ENCODE data around the gene B4GALT4. TPM values are rescaled to one million over a fixed set of nuclear protein-coding genes. Genes with fewer than 3 reads are reported as not detected.

B4GALT4 gene
- total RNA-seq, 1 experiment from 2014 or later = 25.8 TPM

- H3K4me1 ChIP-seq (replicated peaks) = no peaks in the 10 kb centered on the region
- no peak for DNase-seq (ENCODE audit: low read depth in 1 of 2, low spot score in 2 of 2)
- H3K9me3 ChIP-seq (replicated peaks) = no peaks in the 10 kb centered on the region
- no peaks in the 10 kb centered on the region for H3K27me3 ChIP-seq (replicated peaks)
- H3K36me3 ChIP-seq = peaks cover 8% of the 10 kb centered on the region; the same call in 1 of the 2 replicates
- H3K27ac ChIP-seq = no peak overlapping the region
- H3K4me3 ChIP-seq = no peak overlapping the region
Measured at GRCh38 chr3:119205685-119206084, 35.0 kb downstream of the B4GALT4 start.

DNA sequence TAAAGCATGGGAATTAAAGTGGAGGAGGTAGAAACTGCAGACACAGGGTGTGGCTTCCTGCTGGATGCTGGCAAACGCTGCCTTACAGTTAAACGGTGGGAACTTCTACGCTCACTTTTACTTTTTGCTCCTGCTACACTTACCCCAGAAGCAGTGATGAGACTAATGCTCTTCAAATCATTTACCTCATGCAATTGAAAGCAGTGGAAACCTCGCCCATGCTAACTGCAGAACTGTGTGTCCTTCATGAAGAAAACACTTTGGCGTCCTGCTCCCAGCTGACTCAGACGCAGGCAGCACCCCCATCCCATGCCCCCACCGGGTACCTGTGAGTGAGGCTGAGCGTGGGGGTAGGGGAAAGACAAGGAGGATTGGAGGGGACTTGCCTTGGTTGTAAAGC, 35.5 kb downstream of the B4GALT4 start:
- Histone ChIP-seq H3K27me3 (replicated peaks) (no peaks in the 10 kb centered on the region), H3K4me3 (no peak overlapping the region), H3K9me3 (replicated peaks) (no peaks in the 10 kb centered on the region), H3K27ac (no peak overlapping the region), H3K4me1 (replicated peaks) (no peaks in the 10 kb centered on the region), H3K36me3 (0 out of 2 replicates have a peak, but pooled peaks cover 4% of the 10 kb centered on the region)
- no peak for DNase-seq (ENCODE audit: low read depth in 1 of 2, low spot score in 2 of 2)

- no peak overlapping the region for H3K27ac ChIP-seq
Measured at GRCh38 chr3:119195911-119196310, 44.8 kb downstream of the B4GALT4 start.

DNA sequence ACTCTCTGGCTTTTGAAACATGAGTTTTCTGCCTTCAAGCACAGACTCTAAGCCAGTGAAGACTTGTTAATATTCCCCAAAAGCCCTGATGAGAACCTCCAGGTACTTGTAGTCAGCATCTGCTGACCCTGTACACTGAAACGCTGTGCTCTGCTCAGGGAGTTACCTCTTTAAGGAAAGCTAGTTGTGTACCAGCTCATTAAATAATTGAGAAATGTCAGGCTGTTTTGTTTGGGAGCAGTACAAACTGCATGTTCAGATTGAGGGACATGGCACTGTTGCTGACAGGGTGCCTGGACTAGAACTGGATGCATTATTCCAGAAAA, 45.6 kb downstream of the B4GALT4 start:
- H3K9me3 ChIP-seq (replicated peaks) = no peaks in the 10 kb centered on the region
- H3K4me3 ChIP-seq = no peak overlapping the region
- H3K4me1 ChIP-seq (replicated peaks) = peaks cover 23% of the 10 kb centered on the region
- no peaks in the 10 kb centered on the region; the same call in 1 of the 2 replicates for H3K27me3 ChIP-seq (replicated peaks)
- no peaks in the 10 kb centered on the region for H3K36me3 ChIP-seq
- peak overlapping the region; percentile 59 for H3K27ac ChIP-seq
- DNase-seq (ENCODE audit: low read depth in 1 of 2, low spot score in 2 of 2) = no peak

More at GRCh38 chr3:119195911-119196310, 44.8 kb downstream of the B4GALT4 start:
- H3K36me3 ChIP-seq = no peaks in the 10 kb centered on the region
- H3K27me3 ChIP-seq (replicated peaks) = no peaks in the 10 kb centered on the region; the same call in 1 of the 2 replicates
- H3K4me3 ChIP-seq = no peak overlapping the region
- H3K9me3 ChIP-seq (replicated peaks) = no peaks in the 10 kb centered on the region
- peaks cover 23% of the 10 kb centered on the region for H3K4me1 ChIP-seq (replicated peaks)
- DNase-seq (ENCODE audit: low read depth in 1 of 2, low spot score in 2 of 2) = no peak

GRCh38 chr3:119194237-119195150, 46.2 kb downstream of the B4GALT4 start:
- H3K4me1 ChIP-seq (replicated peaks) = peaks cover 23% of the 10 kb centered on the region
- peak in 1 of 2 experiments; percentile 55 for DNase-seq (ENCODE audit: low read depth in 1 of 2, low spot score in 2 of 2)
- no peaks in the 10 kb centered on the region for H3K36me3 ChIP-seq
- peak overlapping the region; percentile 59 for H3K27ac ChIP-seq
- H3K27me3 ChIP-seq (replicated peaks) = no peaks in the 10 kb centered on the region; the same call in 1 of the 2 replicates
- H3K9me3 ChIP-seq (replicated peaks) = no peaks in the 10 kb centered on the region
- no peak overlapping the region for H3K4me3 ChIP-seq

DNA sequence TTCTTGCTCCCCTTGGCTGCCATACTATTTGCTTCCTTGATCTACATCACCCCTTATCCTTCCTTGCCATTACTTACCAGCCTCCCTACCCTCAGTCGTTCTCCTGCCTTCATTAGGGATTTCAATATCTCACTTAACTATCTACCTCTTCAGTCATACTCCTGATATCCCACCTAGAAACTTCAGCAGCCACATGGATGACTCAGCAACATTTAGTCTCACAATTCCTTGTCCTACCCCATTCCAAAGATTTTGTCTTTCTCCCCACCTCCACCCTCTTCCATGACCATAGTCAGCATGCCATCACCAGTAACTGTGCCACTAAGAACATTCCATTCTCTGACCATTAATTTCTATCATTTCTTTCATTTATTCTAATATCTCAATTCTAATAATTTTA, 48.9 kb downstream of the B4GALT4 start:
- no peak for DNase-seq (ENCODE audit: low read depth in 1 of 2, low spot score in 2 of 2)
- no peaks in the 10 kb centered on the region for H3K36me3 ChIP-seq
- H3K4me3 ChIP-seq = no peak overlapping the region
- H3K27me3 ChIP-seq (replicated peaks) = no peaks in the 10 kb centered on the region; the same call in 1 of the 2 replicates
- H3K27ac ChIP-seq = no peak overlapping the region
- H3K9me3 ChIP-seq (replicated peaks) = no peaks in the 10 kb centered on the region
- peaks cover 33% of the 10 kb centered on the region for H3K4me1 ChIP-seq (replicated peaks)

GRCh38 chr3:119187266-119187665, 53.4 kb downstream of the B4GALT4 start:
- Histone ChIP-seq H3K27ac (no peak overlapping the region), H3K4me1 (replicated peaks) (peaks cover 28% of the 10 kb centered on the region), H3K27me3 (replicated peaks) (no peaks in the 10 kb centered on the region), H3K36me3 (no peaks in the 10 kb centered on the region), H3K4me3 (no peak overlapping the region), H3K9me3 (replicated peaks) (no peaks in the 10 kb centered on the region)
- DNase-seq (ENCODE audit: low read depth in 1 of 2, low spot score in 2 of 2) = no peak

DNA sequence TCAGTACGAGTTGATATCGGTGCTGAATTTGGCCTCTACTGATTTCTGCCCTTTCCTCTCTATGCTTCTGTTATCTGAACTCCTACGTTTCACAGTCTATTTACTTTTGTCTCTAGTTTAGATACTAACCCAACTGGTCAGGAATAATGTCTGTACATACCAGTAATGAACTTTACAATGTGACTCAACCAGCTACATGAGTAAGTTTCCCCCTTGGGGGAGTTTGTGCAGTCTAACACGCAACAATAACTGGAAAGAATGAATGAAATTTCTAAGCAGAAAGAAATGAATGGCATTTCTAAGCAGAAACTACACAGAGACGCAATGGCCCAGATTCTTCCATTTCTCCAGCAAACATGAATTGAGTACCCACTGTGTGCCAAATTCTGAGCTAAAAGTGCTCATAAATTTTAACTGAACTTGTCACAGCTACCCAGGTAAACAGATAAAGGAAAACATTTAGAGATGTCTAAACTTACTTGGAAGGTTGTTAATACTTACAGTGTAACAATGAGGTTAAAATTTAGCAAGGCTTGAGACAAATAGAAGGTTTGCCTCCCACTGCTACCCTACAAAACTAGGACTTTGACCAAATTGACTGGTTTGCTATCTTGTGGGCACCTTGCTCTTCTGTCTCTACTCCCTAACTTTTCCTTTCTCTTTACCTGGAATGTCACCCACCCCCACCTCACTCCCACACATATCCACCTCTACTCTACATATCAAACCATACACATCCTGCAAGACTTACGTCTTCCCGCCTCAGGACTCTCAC, 55.7 kb downstream of the B4GALT4 start:
- peak in 1 of 2 experiments; percentile 56 for DNase-seq (ENCODE audit: low read depth in 1 of 2, low spot score in 2 of 2)
- H3K27ac ChIP-seq = peak overlapping the region; percentile 53

GRCh38 chr3:119184111-119184510, 56.6 kb downstream of the B4GALT4 start:
- peak overlapping the region; percentile 53; the same call in 1 of the 2 replicates for H3K27ac ChIP-seq
- no peak for DNase-seq (ENCODE audit: low read depth in 1 of 2, low spot score in 2 of 2)
- H3K9me3 ChIP-seq (replicated peaks) = no peaks in the 10 kb centered on the region

More for the DNA sequence above, 55.7 kb downstream of the B4GALT4 start:
- Histone ChIP-seq H3K4me1 (replicated peaks) (peaks cover 37% of the 10 kb centered on the region), H3K27me3 (replicated peaks) (no peaks in the 10 kb centered on the region), H3K36me3 (no peaks in the 10 kb centered on the region), H3K4me3 (no peak overlapping the region), H3K9me3 (replicated peaks) (no peaks in the 10 kb centered on the region)

DNA sequence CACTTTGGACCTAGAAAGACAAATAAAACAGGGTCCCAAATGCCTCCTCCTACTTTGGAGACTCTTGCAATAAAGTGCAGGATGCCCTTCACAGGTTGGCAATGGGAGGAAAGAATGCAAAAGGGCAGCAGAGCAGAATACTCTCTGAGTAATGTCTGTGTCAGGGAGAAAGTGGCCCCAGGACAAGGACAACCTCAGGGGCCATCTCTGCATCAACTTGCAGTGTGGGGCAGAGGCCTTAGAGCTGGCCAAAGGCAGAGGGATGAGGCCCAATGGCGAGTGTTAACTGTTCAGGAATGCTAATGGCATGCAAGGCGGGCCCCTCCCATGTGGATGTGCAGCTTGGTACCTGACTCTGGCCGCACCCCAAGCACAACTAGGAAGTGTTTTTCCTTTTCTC, 58.9 kb downstream of the B4GALT4 start:
- Histone ChIP-seq H3K27me3 (replicated peaks) (no peaks in the 10 kb centered on the region), H3K27ac (0 out of 2 replicates have a peak overlapping the region, but pooled peaks have one; percentile 21), H3K4me1 (replicated peaks) (peaks cover 30% of the 10 kb centered on the region), H3K36me3 (no peaks in the 10 kb centered on the region), H3K9me3 (replicated peaks) (no peaks in the 10 kb centered on the region), H3K4me3 (no peak overlapping the region)
- DNase-seq (ENCODE audit: low read depth in 1 of 2, low spot score in 2 of 2) = peak in 1 of 2 experiments; percentile 49

More at GRCh38 chr3:119184111-119184510, 56.6 kb downstream of the B4GALT4 start:
- Histone ChIP-seq H3K4me3 (no peak overlapping the region), H3K36me3 (no peaks in the 10 kb centered on the region), H3K4me1 (replicated peaks) (peaks cover 37% of the 10 kb centered on the region), H3K27me3 (replicated peaks) (no peaks in the 10 kb centered on the region)

- Histone ChIP-seq H3K4me1 (replicated peaks) (peaks cover 18% of the 10 kb centered on the region), H3K4me3 (no peak overlapping the region), H3K27ac (no peak overlapping the region), H3K36me3 (no peaks in the 10 kb centered on the region), H3K27me3 (replicated peaks) (no peaks in the 10 kb centered on the region), H3K9me3 (replicated peaks) (no peaks in the 10 kb centered on the region)
- no peak for DNase-seq (ENCODE audit: low read depth in 1 of 2, low spot score in 2 of 2)
Measured at GRCh38 chr3:119177321-119177720, 63.4 kb downstream of the B4GALT4 start.

- no peak overlapping the region for H3K4me3 ChIP-seq
- DNase-seq (ENCODE audit: low read depth in 1 of 2, low spot score in 2 of 2) = no peak
- 0 out of 2 replicates have a peak overlapping the region, but pooled peaks have one; percentile 1 for H3K27ac ChIP-seq
Measured at GRCh38 chr3:119176778-119177177, 63.9 kb downstream of the B4GALT4 start.

GRCh38 chr3:119175872-119176756, 64.6 kb downstream of the B4GALT4 start:
- 0 out of 2 replicates have a peak overlapping the region, but pooled peaks have one; percentile 1 for H3K27ac ChIP-seq

More at GRCh38 chr3:119176778-119177177, 63.9 kb downstream of the B4GALT4 start:
- Histone ChIP-seq H3K4me1 (replicated peaks) (peaks cover 13% of the 10 kb centered on the region), H3K9me3 (replicated peaks) (no peaks in the 10 kb centered on the region), H3K36me3 (no peaks in the 10 kb centered on the region), H3K27me3 (replicated peaks) (no peaks in the 10 kb centered on the region)

More at GRCh38 chr3:119175872-119176756, 64.6 kb downstream of the B4GALT4 start:
- Histone ChIP-seq H3K36me3 (no peaks in the 10 kb centered on the region), H3K4me1 (replicated peaks) (peaks cover 8% of the 10 kb centered on the region; the same call in 1 of the 2 replicates), H3K9me3 (replicated peaks) (no peaks in the 10 kb centered on the region), H3K4me3 (no peak overlapping the region), H3K27me3 (replicated peaks) (no peaks in the 10 kb centered on the region)
- DNase-seq (ENCODE audit: low read depth in 1 of 2, low spot score in 2 of 2) = peak in 1 of 2 experiments; percentile 14
